Measurements from ENCODE around the gene PELI3. TPM values are rescaled to one million over a fixed set of nuclear protein-coding genes. Genes with fewer than 3 reads are reported as not detected.

The PELI3 gene
- total RNA-seq, 1 donor from 2014 or later: 2.3 TPM

DNA sequence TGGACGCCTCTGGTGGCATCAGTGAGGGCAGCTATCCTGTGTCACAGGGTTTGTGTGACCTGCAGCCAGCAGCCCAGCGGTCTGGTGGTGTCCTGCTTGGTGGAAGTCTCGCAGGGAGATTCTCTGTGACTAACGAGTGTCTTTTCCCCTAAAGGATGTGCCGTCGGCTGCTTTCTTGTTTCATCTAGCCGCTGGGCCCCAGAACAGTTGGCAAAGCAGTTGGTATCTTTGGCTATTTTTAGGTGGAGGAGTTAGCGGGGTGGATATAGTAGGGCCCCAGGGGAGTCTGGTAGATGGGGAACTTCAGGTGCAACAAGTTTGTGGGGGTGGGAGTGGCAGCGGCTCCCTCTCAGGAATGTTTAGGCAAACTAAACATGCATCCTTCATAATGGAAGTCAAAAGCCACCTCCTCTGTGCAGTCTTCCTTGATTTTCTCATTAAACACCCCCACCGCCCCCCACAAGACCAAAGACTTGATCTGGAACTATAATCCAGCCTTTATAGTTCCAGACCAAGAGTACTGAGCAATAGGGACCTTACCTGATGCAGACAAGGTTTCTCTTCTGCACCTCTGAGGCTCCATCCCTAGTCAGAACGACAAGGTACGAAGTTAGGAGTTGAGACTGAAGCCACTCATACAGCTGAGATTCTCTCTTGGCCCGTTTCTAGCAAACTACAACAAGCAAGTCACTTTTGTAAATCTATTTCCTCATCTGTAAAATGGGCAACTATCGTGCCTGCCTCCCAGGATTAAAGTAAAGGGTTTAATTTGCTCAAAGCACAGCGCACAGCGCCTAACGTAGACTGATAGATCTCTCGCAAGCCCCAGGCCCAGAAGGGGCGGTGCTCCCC is 1.1 kb upstream of the PELI3 start:
- Histone ChIP-seq H3K27me3 (ENCODE audit: control insufficient read depth, insufficient read depth, low read length) (no peaks in the 10 kb centered on the region), H3K4me3 (ENCODE audit: low read depth, low read length) (peak overlapping the region; percentile 61), H3K36me3 (ENCODE audit: control insufficient read depth, insufficient read depth, low read length) (no peaks in the 10 kb centered on the region)
- DNase-seq (ENCODE audit: low read depth): no peak
- TF ChIP-seq, protein P1, sequence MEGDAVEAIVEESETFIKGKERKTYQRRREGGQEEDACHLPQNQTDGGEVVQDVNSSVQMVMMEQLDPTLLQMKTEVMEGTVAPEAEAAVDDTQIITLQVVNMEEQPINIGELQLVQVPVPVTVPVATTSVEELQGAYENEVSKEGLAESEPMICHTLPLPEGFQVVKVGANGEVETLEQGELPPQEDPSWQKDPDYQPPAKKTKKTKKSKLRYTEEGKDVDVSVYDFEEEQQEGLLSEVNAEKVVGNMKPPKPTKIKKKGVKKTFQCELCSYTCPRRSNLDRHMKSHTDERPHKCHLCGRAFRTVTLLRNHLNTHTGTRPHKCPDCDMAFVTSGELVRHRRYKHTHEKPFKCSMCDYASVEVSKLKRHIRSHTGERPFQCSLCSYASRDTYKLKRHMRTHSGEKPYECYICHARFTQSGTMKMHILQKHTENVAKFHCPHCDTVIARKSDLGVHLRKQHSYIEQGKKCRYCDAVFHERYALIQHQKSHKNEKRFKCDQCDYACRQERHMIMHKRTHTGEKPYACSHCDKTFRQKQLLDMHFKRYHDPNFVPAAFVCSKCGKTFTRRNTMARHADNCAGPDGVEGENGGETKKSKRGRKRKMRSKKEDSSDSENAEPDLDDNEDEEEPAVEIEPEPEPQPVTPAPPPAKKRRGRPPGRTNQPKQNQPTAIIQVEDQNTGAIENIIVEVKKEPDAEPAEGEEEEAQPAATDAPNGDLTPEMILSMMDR (IDR thresholded peaks at IDR 0.05; ENCODE audit: insufficient read depth, low read length, poor library complexity, severe bottlenecking): no peak

DNA sequence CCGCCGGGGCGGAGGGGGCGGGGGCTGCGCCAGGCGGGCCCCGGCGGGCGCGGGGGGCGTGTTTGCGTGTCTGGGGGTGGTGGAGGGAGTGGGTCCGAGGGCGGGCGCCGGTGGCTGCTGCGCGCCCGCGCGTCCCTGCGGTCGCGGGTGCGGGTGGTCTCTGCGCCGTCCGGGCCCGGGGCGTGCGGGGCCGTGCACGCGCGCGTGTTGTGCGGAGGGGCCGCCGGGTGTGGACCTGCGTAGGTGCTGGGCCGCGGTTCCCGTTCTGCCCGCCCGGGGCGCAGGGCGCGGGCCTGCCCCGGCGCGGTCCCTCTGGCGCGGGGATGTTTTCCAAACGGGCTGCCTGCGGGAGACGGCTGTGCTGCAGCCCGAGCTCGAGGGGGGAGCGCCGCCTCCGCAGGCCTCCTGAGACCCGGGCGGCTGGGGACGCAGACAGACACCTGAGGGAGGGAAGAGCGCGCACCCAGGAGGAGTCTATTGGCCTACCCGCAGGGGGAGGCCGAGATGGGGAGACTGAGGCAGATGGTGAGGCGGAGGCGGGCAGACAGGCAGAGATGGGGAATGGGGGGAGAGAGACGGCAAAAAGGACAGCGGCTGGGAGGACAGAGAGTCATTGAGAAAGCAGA is 442 bp downstream of the PELI3 start:
- Histone ChIP-seq H3K27me3 (ENCODE audit: control insufficient read depth, insufficient read depth, low read length) (no peaks in the 10 kb centered on the region), H3K36me3 (ENCODE audit: control insufficient read depth, insufficient read depth, low read length) (no peaks in the 10 kb centered on the region), H3K4me3 (ENCODE audit: low read depth, low read length) (peak overlapping the region; percentile 61)
- TF ChIP-seq, protein P1 (IDR thresholded peaks at IDR 0.05; ENCODE audit: insufficient read depth, low read length, poor library complexity, severe bottlenecking): peak; percentile 4
- DNase-seq (ENCODE audit: low read depth): no peak

DNA sequence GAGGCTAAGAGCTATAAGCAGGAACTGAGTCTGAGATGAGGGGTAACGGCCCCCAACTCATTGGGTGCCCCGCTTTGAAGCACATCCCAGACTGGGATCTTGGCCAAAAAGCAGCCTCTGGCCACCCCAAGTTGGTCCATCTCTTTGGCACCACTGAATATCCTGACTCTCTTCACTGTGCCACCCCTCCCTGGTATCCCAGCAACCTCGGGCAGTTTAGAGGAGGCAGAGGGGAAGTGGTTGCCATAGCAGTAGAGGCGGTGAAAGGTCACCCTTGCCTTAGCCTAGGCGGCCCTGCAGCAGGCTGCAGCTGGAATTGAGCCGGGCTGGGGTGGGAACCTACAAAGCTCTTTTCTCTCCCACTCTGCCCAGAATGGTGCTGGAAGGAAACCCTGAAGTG is 1.1 kb downstream of the PELI3 start:
- no peak for DNase-seq (ENCODE audit: low read depth)
- Histone ChIP-seq H3K36me3 (ENCODE audit: control insufficient read depth, insufficient read depth, low read length) (no peaks in the 10 kb centered on the region), H3K27me3 (ENCODE audit: control insufficient read depth, insufficient read depth, low read length) (no peaks in the 10 kb centered on the region), H3K4me3 (ENCODE audit: low read depth, low read length) (no peak overlapping the region)
- TF ChIP-seq, protein P1 (IDR thresholded peaks at IDR 0.05; ENCODE audit: insufficient read depth, low read length, poor library complexity, severe bottlenecking): no peak

DNA sequence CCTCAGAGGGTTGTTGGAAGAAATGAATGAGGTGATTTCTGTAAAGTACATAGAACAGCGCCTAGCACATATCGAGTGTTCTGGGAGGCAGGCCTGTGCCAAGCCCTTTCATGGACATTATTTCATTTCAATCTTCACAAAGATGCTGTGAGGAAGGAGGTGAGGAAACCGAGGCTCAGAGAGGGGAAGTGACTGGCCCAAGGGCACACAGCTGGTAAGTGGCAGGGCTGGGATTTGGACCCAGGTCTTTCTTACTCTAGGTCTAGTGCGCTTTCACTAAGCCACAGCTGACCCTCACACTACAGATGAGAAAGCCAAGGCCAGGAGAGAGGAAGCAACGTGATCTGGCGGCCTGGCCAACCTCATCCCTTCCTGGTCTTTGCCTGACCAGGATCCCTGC is 2.0 kb downstream of the PELI3 start:
- no peaks in the 10 kb centered on the region for H3K36me3 ChIP-seq (ENCODE audit: control insufficient read depth, insufficient read depth, low read length)
- no peak overlapping the region for H3K4me3 ChIP-seq (ENCODE audit: low read depth, low read length)
- TF ChIP-seq, protein P1 (IDR thresholded peaks at IDR 0.05; ENCODE audit: insufficient read depth, low read length, poor library complexity, severe bottlenecking): no peak
- no peak for DNase-seq (ENCODE audit: low read depth)
- no peaks in the 10 kb centered on the region for H3K27me3 ChIP-seq (ENCODE audit: control insufficient read depth, insufficient read depth, low read length)

DNA sequence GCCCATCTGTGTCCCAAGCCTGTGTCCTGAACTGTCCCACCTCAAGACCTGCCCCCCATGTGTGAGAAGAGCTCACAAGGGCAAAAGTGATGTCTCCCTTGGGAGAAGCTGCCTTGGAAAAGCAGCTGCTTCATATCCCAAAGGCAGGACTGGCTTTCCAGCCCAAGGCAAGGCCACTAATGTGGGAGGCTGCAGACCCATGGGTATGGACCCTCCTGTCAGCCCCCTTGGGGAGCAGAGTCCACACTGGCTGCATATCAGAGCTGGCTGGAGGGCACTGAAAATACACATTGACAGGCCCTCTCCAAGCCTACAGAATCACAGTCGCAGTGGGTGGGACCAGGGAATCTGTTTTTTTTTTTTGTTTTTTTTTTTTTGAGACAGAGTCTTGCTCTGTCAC is 2.7 kb downstream of the PELI3 start:
- no peak for DNase-seq (ENCODE audit: low read depth)
- Histone ChIP-seq H3K27me3 (ENCODE audit: control insufficient read depth, insufficient read depth, low read length) (no peaks in the 10 kb centered on the region), H3K4me3 (ENCODE audit: low read depth, low read length) (no peak overlapping the region), H3K36me3 (ENCODE audit: control insufficient read depth, insufficient read depth, low read length) (no peaks in the 10 kb centered on the region)
- TF ChIP-seq, protein P1 (IDR thresholded peaks at IDR 0.05; ENCODE audit: insufficient read depth, low read length, poor library complexity, severe bottlenecking): no peak
